RWPE1 (cell line): ENCODE measurements around the gene FAM236C.
"Not testable (repeated sequence)": the region's sequence is repeated elsewhere in the genome, so short reads cannot be mapped to it uniquely, and the experiment has no call there.

ENCODE experiments used
- CTCF ChIA-PET: fragments of 350-600 bp; sonication (Branson Sonifier 250); formaldehyde crosslinking; extraction: SDS; loops from one replicate; lab custom pipeline; 2021; lab: Yijun Ruan, JAX
- POLR2A ChIA-PET: fragments of 400-600 bp; formaldehyde crosslinking; extraction: SDS; loops from one replicate; lab custom pipeline; 2020; ENCODE audit warnings: antibody characterized with exemption; ENCODE audit not compliant: low non-redundant PET; lab: Yijun Ruan, JAX
- DNase-seq: peaks from one replicate; pipeline ENCODE4 v3.0.0; 2012; ENCODE audit warnings: low spot score
- H3K27ac ChIP-seq: fragments of 450-650 bp; 2 replicates; pipeline ENCODE4 v1.5.1; 2017

The FAM236C gene

GRCh38 chrX:72912315-72912714 is at the start of gene FAM236C:
Gene FAM236C, plus strand, starts transcription at chrX:72912615. Its CDS starts 100 bp downstream, at chrX:72912715.
- POLR2A ChIA-PET, CTCF ChIA-PET, H3K27ac ChIP-seq, DNase-seq: not testable (repeated sequence)

DNA sequence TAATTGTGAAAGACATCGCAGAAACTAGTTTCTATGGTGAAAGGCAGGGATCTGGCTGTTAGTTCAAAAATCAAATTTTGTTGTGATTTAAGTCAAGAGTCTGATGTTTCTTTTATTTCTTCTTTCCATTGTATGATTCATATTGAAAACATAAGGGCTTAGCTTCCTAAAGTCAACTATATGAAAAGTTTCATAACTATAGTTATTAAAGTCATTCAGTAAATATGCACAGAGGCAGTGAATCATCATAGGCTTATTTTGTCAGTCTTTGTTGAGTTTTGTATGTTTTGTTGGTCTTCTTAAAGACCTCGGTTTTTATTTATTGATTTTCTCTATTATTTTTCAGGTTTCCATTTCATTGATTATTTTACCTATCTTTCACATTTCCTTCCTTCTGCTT is 29.5 kb upstream of the FAM236C start:
- POLR2A ChIA-PET, CTCF ChIA-PET, DNase-seq, H3K27ac ChIP-seq: not testable (repeated sequence)

- H3K27ac ChIP-seq, POLR2A ChIA-PET, CTCF ChIA-PET, DNase-seq: not testable (repeated sequence)
Observed at GRCh38 chrX:72889740-72890139, 22.7 kb upstream of the FAM236C start.

DNA sequence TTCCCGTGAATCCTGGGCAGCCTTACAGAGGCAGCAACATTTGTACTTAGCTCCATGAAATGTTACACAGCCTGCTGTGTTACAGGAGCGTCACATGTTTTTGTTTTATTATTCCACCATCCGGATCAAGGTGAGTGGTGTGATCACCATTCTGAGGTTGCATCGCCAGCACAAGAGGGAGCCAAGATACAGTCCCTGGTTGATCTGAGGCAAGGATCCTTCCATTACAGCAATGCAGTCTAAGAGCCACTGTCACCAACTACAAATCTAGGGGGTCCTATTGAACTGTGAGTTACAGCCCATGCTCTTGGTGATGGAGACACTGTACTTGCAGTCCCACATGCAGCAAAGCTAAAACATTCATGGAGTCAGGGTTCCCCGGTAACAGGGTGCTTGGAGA is 3.7 kb downstream of the FAM236C start:
- POLR2A ChIA-PET, H3K27ac ChIP-seq, CTCF ChIA-PET, DNase-seq: not testable (repeated sequence)

DNA sequence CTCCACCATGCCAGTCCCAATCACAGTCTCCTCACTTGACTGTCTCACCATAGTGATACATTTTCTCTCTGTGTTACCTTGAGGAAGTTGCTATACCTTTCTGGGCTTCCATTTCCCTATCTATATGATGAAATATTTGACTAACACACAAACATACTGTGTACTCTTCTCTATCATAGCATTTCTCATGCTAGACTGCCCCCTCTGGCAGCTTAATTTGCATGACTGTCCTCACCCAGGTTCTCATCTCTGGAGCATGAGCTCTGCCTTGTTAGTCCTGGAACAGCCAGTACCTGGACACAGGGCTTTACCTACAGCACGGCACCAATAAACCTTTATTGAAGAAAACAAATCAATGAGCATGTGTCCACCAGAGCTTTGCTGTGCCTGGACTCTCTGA is 19.9 kb downstream of the FAM236C start:
- DNase-seq, POLR2A ChIA-PET, H3K27ac ChIP-seq, CTCF ChIA-PET: not testable (repeated sequence)

GRCh38 chrX:72936455-72936854 is 24.0 kb downstream of the FAM236C start:
- H3K27ac ChIP-seq, DNase-seq, POLR2A ChIA-PET, CTCF ChIA-PET: not testable (repeated sequence)

DNA sequence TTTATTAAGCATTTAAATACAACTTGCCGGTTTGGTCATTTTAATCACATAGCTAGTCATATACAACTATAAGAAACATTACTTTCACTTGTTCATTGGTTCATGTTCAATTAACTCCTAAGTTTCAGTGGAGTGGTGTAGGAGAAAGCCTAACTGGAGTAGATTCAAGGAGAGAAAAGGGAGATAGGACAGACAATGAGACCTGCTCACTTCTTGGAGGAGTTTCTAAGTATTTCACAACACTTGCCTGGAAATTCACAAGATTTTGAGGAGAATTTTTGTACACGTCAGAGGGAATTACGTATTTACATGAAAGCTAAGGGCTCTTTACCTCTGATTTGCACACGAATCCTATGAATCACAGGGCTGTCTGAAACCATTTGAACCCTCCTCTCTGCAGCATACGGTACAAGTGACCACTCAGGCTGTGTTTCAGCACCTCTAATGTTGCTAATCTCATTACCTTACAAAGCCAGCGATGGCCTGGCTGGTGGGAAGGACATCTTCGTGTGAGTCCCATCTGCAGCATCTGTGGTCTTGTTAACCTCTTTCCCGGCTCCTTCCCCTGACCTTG is 24.6 kb downstream of the FAM236C start:
- H3K27ac ChIP-seq, DNase-seq, POLR2A ChIA-PET, CTCF ChIA-PET: not testable (repeated sequence)

DNA sequence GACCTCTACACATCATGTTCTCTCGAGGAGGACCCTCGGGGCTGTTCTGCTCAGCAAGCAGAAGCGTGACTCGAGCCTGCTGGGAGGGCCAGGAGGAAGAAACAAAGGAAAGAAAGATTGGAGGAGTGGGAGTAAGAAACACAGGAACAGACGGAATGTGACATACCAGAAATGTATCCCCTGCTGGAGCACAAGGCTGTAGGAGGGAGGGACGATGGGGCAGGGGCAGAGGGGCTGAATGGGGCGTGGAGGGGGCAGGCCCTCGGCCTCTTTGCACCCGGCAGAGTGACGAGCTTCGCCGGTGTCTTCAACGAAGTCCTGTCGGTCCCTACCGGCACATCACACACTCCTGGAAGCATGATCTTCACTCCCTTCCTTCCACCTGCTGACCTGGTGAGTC is 25.5 kb downstream of the FAM236C start, which contains the start of gene FAM236A:
FAM236A (plus strand) TSS at position 301 of the 400 bp plus-strand sequence; CDS start at position 358, 57 bp downstream.
- DNase-seq, POLR2A ChIA-PET, CTCF ChIA-PET, H3K27ac ChIP-seq: not testable (repeated sequence)

DNA sequence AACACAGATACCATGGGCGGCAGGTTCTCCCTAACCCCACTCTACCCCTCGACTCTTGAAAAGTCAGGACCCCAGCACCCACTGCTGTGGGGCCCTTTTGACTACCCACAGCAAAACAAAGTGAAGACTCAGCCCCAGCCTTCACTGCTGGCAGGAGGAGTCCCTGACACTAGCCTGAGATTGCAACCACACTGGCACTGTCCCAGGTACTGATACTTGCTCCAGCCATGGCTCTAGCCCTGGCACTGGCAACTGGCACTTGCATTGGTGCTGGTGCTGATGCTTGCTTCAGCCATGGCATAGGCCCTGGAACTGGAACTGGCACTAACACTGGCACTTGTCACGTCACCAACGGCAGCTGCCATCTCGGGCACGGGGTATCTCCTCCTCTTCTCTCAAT is 29.9 kb downstream of the FAM236C start:
- POLR2A ChIA-PET, CTCF ChIA-PET, H3K27ac ChIP-seq, DNase-seq: not testable (repeated sequence)

GRCh38 chrX:72943035-72943818 is 30.8 kb downstream of the FAM236C start:
- CTCF ChIA-PET, DNase-seq, POLR2A ChIA-PET, H3K27ac ChIP-seq: not testable (repeated sequence)

GRCh38 chrX:72943819-72944169 is 31.4 kb downstream of the FAM236C start, which contains the start of gene DMRTC1:
Gene DMRTC1, minus strand, starts transcription at chrX:72943837. Its CDS starts 68,143 bp downstream, at chrX:72875694.
- CTCF ChIA-PET, DNase-seq, H3K27ac ChIP-seq, POLR2A ChIA-PET: not testable (repeated sequence)

DNA sequence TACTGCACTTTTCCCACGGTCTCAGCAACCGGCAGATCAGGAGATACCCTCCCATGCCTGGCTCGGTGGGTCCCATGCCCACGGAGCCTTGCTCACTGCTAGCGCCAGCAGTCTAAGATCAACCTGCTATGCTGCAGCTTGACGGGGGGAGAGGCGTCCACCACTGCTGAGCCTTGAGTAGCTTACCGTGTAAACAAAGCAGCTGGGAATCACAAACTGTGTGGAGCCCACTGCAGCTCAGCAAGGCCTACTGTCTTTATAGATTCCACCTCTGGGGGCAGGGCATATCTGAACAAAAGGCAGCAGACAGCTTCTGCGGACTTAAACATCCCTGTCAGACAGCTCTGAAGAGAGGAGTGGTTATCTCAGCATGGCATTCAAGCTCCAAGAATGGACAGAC is 47.6 kb downstream of the FAM236C start:
- H3K27ac ChIP-seq, POLR2A ChIA-PET, CTCF ChIA-PET, DNase-seq: not testable (repeated sequence)
